Keratinocyte (primary cell): ENCODE data around the gene CACHD1. TPM values are rescaled to one million over a fixed set of nuclear protein-coding genes. Genes with fewer than 3 reads are reported as not detected.

Source experiments
- DNase-seq: peaks from one replicate; pipeline ENCODE4 v3.0.0-alpha.2; 2011; ENCODE audit warnings: low read depth, missing footprints, low spot score
- FAIRE-seq: peaks from 2 replicates; lab custom pipeline; 2011; peaks lifted over from hg19 to GRCh38; lab: Jason Lieb, UNC
- H2AFZ ChIP-seq: 2 replicates; pipeline ENCODE4 v1.6.0; 2012; ENCODE audit warnings: low read length, control low read depth, inconsistent platforms; ENCODE audit not compliant: control insufficient read depth
- H3K27ac ChIP-seq: 2 replicates; pipeline ENCODE4 v1.5.1; 2011; ENCODE audit warnings: low read length; ENCODE audit not compliant: control insufficient read depth, insufficient read depth
- H3K27me3 ChIP-seq: 3 replicates; pipeline ENCODE4 v1.6.0; 2011; ENCODE audit warnings: low read length; ENCODE audit not compliant: control insufficient read depth, insufficient read depth; ENCODE audit errors: extremely low read depth
- H3K36me3 ChIP-seq, 2 experiments: 2 replicates in 1 of 2; 3 replicates in 1 of 2; pipeline ENCODE4 v1.5.1; 2011; ENCODE audit warnings: low read length in 2 of 2, mild to moderate bottlenecking in 1 of 2; ENCODE audit not compliant: control insufficient read depth in 2 of 2, insufficient read depth in 2 of 2; ENCODE audit errors: extremely low read depth in 1 of 2
- H3K4me1 ChIP-seq: 3 replicates; pipeline ENCODE4 v1.5.1; 2011; ENCODE audit warnings: low read length; ENCODE audit not compliant: control insufficient read depth, insufficient read depth; ENCODE audit errors: extremely low read depth
- H3K4me2 ChIP-seq: 3 replicates; pipeline ENCODE4 v1.6.0; 2011; ENCODE audit warnings: low read depth, low read length; ENCODE audit not compliant: control insufficient read depth, insufficient read depth; ENCODE audit errors: extremely low read depth
- H3K4me3 ChIP-seq, 3 experiments: fragments of 200-600 bp in 1 of 3; sonication (generic) in 1 of 3; 2 replicates in 2 of 3; 3 replicates in 1 of 3; pipeline ENCODE4 v1.5.1; 2011 to 2016; ENCODE audit warnings: low read length in 3 of 3, mild to moderate bottlenecking in 3 of 3, control low read depth in 2 of 3, inconsistent platforms in 1 of 3, low read depth in 1 of 3, mixed read lengths in 1 of 3, mixed run types in 1 of 3, moderate library complexity in 1 of 3; ENCODE audit not compliant: control insufficient read depth in 2 of 3, insufficient read depth in 2 of 3; ENCODE audit errors: extremely low read depth in 1 of 3
- H3K79me2 ChIP-seq: 2 replicates; pipeline ENCODE4 v1.6.0; 2012; ENCODE audit warnings: low read length; ENCODE audit not compliant: control insufficient read depth, insufficient read depth
- H3K9ac ChIP-seq: 3 replicates; pipeline ENCODE4 v1.6.0; 2011; ENCODE audit warnings: low read length; ENCODE audit not compliant: control insufficient read depth, insufficient read depth; ENCODE audit errors: extremely low read depth
- H3K9me1 ChIP-seq: 3 replicates; pipeline ENCODE4 v1.6.0; 2011; ENCODE audit warnings: low read length; ENCODE audit not compliant: control insufficient read depth, insufficient read depth; ENCODE audit errors: extremely low read depth
- H3K9me3 ChIP-seq: 2 replicates; pipeline ENCODE4 v1.5.1; 2012; ENCODE audit warnings: low read depth, low read length; ENCODE audit not compliant: control insufficient read depth
- H4K20me1 ChIP-seq: 3 replicates; pipeline ENCODE4 v1.6.0; 2011; ENCODE audit warnings: low read length; ENCODE audit not compliant: control insufficient read depth, insufficient read depth; ENCODE audit errors: extremely low read depth
- EZH2 ChIP-seq: IDR thresholded peaks from one replicate; pipeline ENCODE4 v1.6.1; 2012; ENCODE audit warnings: inconsistent platforms, mild to moderate bottlenecking, low read length, moderate library complexity
- dilution Hi-C: fragments of 300-500 bp; cut with MboI; formaldehyde crosslinking; loops from one replicate; pipeline ENCODE4 v1.7.0; 2020; ENCODE audit warnings: low sequenced_read_pairs; ENCODE audit not compliant: extremely low pct_ligation_motif_present
- polyA plus RNA-seq, 5 experiments: library from polyadenylated mRNA; depleted of rRNA in 3 of 5; stranded (reverse) in 3 of 5; stranded (forward) in 1 of 5; unstranded in 1 of 5; fragments of >200 nt; gene quantifications; 1 replicate in 1 of 5; 2 replicates in 3 of 5; 3 replicates in 1 of 5; pipeline versions ENCODE4 v1.2.1 to v1.2.3, GENCODE V29; 2011 to 2012; ENCODE audit warnings: missing spikeins in 2 of 5, low read depth in 1 of 5, low replicate concordance in 1 of 5
- TF ChIP-seq, protein P1 (sequence below), 3 experiments: IDR thresholded peaks in 1 of 3; conservative IDR thresholded peaks in 1 of 3; optimal IDR thresholded peaks in 1 of 3; 2 replicates in 2 of 3; 3 replicates in 1 of 3; pipeline versions ENCODE3 to v1.5.1; 2011; ENCODE audit warnings: low read length in 3 of 3, mild to moderate bottlenecking in 3 of 3, moderate library complexity in 2 of 3, control low read depth in 1 of 3, inconsistent platforms in 1 of 3; ENCODE audit not compliant: insufficient read depth in 2 of 3; ENCODE audit errors: extremely low read depth in 1 of 3

Gene CACHD1
- polyA plus RNA-seq, 1 donor (not counting 4 experiments of a cell fraction or from before 2014, with no cell fraction given): 2.4 TPM

DNA sequence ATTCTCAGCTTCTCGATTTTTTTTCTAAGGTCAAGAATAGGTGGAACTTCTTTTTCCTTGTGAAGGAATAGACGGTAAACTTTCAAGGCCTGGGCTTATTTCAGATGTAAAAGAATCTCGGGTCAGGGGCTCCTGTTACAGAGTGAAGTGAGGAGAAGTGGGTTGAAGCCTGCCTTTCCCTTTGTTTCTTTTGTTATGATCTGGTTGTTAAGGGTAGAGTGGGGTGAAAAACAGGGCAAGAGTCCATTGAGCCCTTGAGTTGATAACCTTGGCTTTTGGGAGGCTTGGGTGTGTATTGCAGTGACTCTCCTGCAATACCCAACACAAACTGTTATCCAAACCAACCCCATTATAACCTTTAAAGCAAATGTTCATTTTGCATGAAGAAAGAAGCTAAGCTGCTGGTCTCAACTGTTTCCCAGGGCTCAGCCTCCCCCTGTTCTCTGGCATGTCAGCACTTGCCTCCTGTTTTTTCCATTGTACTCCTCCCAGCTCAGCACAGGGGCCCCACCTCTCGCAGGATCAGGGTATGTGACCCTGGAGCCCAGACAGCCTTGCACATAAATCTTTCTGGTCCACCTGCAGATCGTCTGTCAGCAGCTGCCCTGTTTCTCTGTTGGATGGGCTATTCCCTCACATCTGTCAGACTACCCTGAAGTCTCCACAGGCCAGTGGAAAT lies 102.4 kb downstream of the CACHD1 start:
- FAIRE-seq: no peak
- TF ChIP-seq, protein P1, sequence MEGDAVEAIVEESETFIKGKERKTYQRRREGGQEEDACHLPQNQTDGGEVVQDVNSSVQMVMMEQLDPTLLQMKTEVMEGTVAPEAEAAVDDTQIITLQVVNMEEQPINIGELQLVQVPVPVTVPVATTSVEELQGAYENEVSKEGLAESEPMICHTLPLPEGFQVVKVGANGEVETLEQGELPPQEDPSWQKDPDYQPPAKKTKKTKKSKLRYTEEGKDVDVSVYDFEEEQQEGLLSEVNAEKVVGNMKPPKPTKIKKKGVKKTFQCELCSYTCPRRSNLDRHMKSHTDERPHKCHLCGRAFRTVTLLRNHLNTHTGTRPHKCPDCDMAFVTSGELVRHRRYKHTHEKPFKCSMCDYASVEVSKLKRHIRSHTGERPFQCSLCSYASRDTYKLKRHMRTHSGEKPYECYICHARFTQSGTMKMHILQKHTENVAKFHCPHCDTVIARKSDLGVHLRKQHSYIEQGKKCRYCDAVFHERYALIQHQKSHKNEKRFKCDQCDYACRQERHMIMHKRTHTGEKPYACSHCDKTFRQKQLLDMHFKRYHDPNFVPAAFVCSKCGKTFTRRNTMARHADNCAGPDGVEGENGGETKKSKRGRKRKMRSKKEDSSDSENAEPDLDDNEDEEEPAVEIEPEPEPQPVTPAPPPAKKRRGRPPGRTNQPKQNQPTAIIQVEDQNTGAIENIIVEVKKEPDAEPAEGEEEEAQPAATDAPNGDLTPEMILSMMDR (optimal IDR thresholded peaks at IDR 0.05 in 1 of 3, IDR thresholded peaks at IDR 0.05 in 1 of 3, conservative IDR thresholded peaks at IDR 0.05 in 1 of 3; ENCODE audit: extremely low read depth in 1 of 3, insufficient read depth in 2 of 3, low read length in 3 of 3): no peak
- TF ChIP-seq EZH2: no peak
- Histone ChIP-seq H3K4me2 (no peak overlapping the region), H3K27me3 (no peaks in the 10 kb centered on the region), H3K4me3 (no peak overlapping the region), H4K20me1 (no peaks in the 10 kb centered on the region), H3K27ac (no peak overlapping the region), H3K79me2 (no peaks in the 10 kb centered on the region), H3K4me1 (no peaks in the 10 kb centered on the region), H3K9me1 (no peaks in the 10 kb centered on the region), H3K9me3 (no peaks in the 10 kb centered on the region), H3K9ac (no peak overlapping the region), H3K36me3 (no peaks in the 10 kb centered on the region), H2AFZ (no peak overlapping the region)
- DNase-seq: no peak
- dilution Hi-C loops: no loop called here

DNA sequence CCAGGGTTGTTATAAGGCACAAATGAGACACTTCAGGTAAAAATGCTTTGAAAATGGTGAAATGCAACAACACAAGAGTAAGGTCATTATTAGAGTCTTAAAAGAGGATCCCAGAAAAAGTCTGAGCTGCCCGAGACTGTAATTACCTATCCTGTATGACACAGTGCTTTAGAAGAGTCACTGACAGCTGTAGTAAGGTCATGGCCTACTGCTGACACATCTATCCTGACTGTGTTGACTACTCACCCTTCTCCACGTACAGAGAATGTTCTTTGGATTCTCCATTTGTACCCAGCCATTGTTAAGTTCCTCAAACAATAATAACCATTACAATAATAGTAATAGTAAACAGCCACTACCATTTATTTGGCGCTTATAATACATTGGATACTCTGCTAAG lies 104.4 kb downstream of the CACHD1 start:
- Histone ChIP-seq H3K27ac (no peak overlapping the region), H3K9ac (no peak overlapping the region), H3K9me1 (no peaks in the 10 kb centered on the region), H3K27me3 (no peaks in the 10 kb centered on the region), H3K4me2 (no peak overlapping the region), H3K4me1 (no peaks in the 10 kb centered on the region), H3K9me3 (no peaks in the 10 kb centered on the region), H2AFZ (no peak overlapping the region), H3K4me3 (no peak overlapping the region), H3K36me3 (no peaks in the 10 kb centered on the region), H3K79me2 (no peaks in the 10 kb centered on the region), H4K20me1 (no peaks in the 10 kb centered on the region)
- TF ChIP-seq, protein P1 (optimal IDR thresholded peaks at IDR 0.05 in 1 of 3, IDR thresholded peaks at IDR 0.05 in 1 of 3, conservative IDR thresholded peaks at IDR 0.05 in 1 of 3; ENCODE audit: extremely low read depth in 1 of 3, insufficient read depth in 2 of 3, low read length in 3 of 3): no peak
- no peak for TF ChIP-seq EZH2
- dilution Hi-C loops: no loop called here
- FAIRE-seq (no peak), DNase-seq (no peak)
